ENCODE measurements around the gene KCNB1. TPM values are rescaled to one million over a fixed set of nuclear protein-coding genes. Genes with fewer than 3 reads are reported as not detected.

Gene KCNB1
- total RNA-seq, 1 donor from 2014 or later, result not detected

GRCh38 chr20:49450281-49450721 lies 32.2 kb downstream of the KCNB1 start:
- no peaks in the 10 kb centered on the region for H3K36me3 Mint-ChIP-seq (ENCODE audit: low read depth)

GRCh38 chr20:49448917-49449316 lies 33.6 kb downstream of the KCNB1 start:
- no peak for ATAC-seq (ENCODE audit: low read depth)
- Mint-ChIP-seq H3K4me1 (no peaks in the 10 kb centered on the region), H3K27ac (no peak overlapping the region), H3K9me3 (no peaks in the 10 kb centered on the region), H3K36me3 (ENCODE audit: low read depth) (no peaks in the 10 kb centered on the region), H3K27me3 (peaks cover 21% of the 10 kb centered on the region), H3K4me3 (no peak overlapping the region)
- CTCF ChIA-PET, result no interaction called here
- POLR2A ChIA-PET, result no interaction called here
- intact Hi-C loops (cut with micrococcal nuclease), result no loop called here
- no peak for TF ChIP-seq CTCF (IDR thresholded peaks at IDR 0.05)
- no peak for DNase-seq

More at GRCh38 chr20:49450281-49450721, 32.2 kb downstream of the KCNB1 start:
- CTCF ChIA-PET, result no interaction called here
- intact Hi-C loops (cut with micrococcal nuclease), result no loop called here
- Mint-ChIP-seq H3K9me3 (no peaks in the 10 kb centered on the region), H3K4me3 (no peak overlapping the region), H3K27ac (no peak overlapping the region), H3K27me3 (peaks cover 15% of the 10 kb centered on the region), H3K4me1 (no peaks in the 10 kb centered on the region)
- POLR2A ChIA-PET, result no interaction called here
- DNase-seq (no peak), ATAC-seq (ENCODE audit: low read depth) (no peak)
- no peak for TF ChIP-seq CTCF (IDR thresholded peaks at IDR 0.05)

- Mint-ChIP-seq H3K36me3 (ENCODE audit: low read depth) (no peaks in the 10 kb centered on the region), H3K4me1 (no peaks in the 10 kb centered on the region), H3K4me3 (no peak overlapping the region), H3K27me3 (peaks cover 23% of the 10 kb centered on the region), H3K27ac (no peak overlapping the region), H3K9me3 (no peaks in the 10 kb centered on the region)
- DNase-seq (no peak), ATAC-seq (ENCODE audit: low read depth) (no peak)
- intact Hi-C loops (cut with micrococcal nuclease), result no loop called here
- TF ChIP-seq CTCF (IDR thresholded peaks at IDR 0.05), result no peak
- POLR2A ChIA-PET, result no interaction called here
- CTCF ChIA-PET, result no interaction called here
Observed at GRCh38 chr20:49447946-49448809, 34.3 kb downstream of the KCNB1 start.

- no peak overlapping the region for H3K4me3 Mint-ChIP-seq
- H3K27ac Mint-ChIP-seq, result no peak overlapping the region
- no peak for TF ChIP-seq CTCF (IDR thresholded peaks at IDR 0.05)
- H3K4me1 Mint-ChIP-seq, result no peaks in the 10 kb centered on the region
- peaks cover 22% of the 10 kb centered on the region for H3K27me3 Mint-ChIP-seq
- CTCF ChIA-PET, result no interaction called here
- POLR2A ChIA-PET, result no interaction called here
- intact Hi-C loops (cut with micrococcal nuclease), result no loop called here
- ATAC-seq (ENCODE audit: low read depth) (no peak), DNase-seq (no peak)
- H3K36me3 Mint-ChIP-seq (ENCODE audit: low read depth), result no peaks in the 10 kb centered on the region
- no peaks in the 10 kb centered on the region for H3K9me3 Mint-ChIP-seq
Observed at GRCh38 chr20:49447364-49447763, 35.1 kb downstream of the KCNB1 start.

- Mint-ChIP-seq H3K27me3 (peaks cover 23% of the 10 kb centered on the region), H3K36me3 (ENCODE audit: low read depth) (no peaks in the 10 kb centered on the region), H3K27ac (no peak overlapping the region), H3K4me3 (no peak overlapping the region), H3K9me3 (no peaks in the 10 kb centered on the region), H3K4me1 (no peaks in the 10 kb centered on the region)
- TF ChIP-seq CTCF (IDR thresholded peaks at IDR 0.05), result no peak
- ChIA-PET POLR2A (no interaction called here), CTCF (no interaction called here)
- no peak for ATAC-seq (ENCODE audit: low read depth)
- no peak for DNase-seq
- intact Hi-C loops (cut with micrococcal nuclease), result no loop called here
Observed at GRCh38 chr20:49446808-49447207, 35.7 kb downstream of the KCNB1 start.
